GM12891 (cell line): ENCODE data around the gene RNASEH2A.

Experiments
- DNase-seq: peaks from one replicate; pipeline ENCODE4 v3.0.0; 2011; ENCODE audit warnings: low spot score; ENCODE audit not compliant: insufficient read length
- FAIRE-seq: peaks from 2 replicates; lab custom pipeline; 2011; peaks lifted over from hg19 to GRCh38; lab: Jason Lieb, UNC
- PAX5 ChIP-seq: IDR thresholded peaks from 2 replicates; pipeline ENCODE4 v1.6.1; 2011; ENCODE audit warnings: low read length, moderate library complexity, mild to moderate bottlenecking; ENCODE audit not compliant: insufficient read depth, severe bottlenecking
- POLR2A ChIP-seq: IDR thresholded peaks from 2 replicates; pipeline ENCODE4 v1.6.1; 2011; ENCODE audit warnings: low read depth, low read length, control low read depth
- POLR2AphosphoS5 ChIP-seq: IDR thresholded peaks from 2 replicates; pipeline ENCODE4 v1.6.1; 2011; ENCODE audit warnings: low read depth, low read length, control low read depth
- POU2F2 ChIP-seq: IDR thresholded peaks from 2 replicates; pipeline ENCODE4 v1.6.1; 2011; ENCODE audit warnings: low read depth, mild to moderate bottlenecking, control low read depth, low read length, moderate library complexity
- SPI1 ChIP-seq: IDR thresholded peaks from 2 replicates; pipeline ENCODE4 v1.6.1; 2011; ENCODE audit warnings: low read depth, low read length, control low read depth
- TAF1 ChIP-seq: IDR thresholded peaks from 2 replicates; pipeline ENCODE4 v1.6.1; 2011; ENCODE audit warnings: low read depth, low read length, control low read depth

Gene RNASEH2A

DNA sequence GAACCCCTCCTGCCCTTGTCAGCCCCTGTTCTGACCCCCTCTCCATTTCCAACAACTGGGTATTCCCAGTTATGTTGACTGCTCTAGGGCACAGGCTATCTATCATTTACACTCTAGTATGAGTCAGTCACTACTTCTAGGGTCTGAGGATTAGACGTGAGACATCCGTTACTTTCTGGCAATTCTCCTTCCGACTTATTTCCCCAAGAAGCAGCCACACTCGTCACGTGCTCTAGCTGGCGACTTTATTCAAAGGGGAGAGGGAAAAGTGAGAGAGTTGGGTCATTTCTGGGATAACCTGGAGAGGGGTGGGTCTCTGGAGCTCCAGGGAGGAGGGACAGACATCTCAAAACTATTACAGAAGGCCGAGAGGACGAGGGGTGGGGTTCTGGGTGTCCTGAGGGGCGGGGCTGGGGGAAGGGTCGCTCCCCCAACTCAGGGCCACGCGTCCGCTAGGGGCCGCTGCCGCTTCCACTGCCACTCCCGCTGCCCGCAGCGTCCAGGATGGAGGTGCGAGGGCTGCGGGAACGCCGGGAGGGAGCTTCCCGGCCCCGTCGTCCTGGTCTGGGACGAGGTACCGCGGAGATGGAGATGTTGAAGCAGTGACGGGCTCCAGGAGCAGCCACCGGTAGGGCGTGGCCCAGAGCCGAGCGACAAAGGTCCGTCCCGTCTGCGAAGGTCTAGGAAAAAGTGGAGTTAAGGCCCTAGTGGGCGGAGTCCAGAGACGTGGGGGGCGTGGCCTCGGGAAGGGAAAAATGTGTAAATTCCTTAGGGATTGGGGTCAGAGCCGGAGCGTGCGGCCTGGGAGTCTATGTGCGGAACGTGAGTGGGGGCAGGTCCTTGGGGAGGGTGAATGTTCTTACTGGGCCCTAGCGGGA lies 19.1 kb downstream of the RNASEH2A start:
- no peak for FAIRE-seq
- DNase-seq, result no peak
- TF ChIP-seq SPI1, result no peak
- TF ChIP-seq POLR2A, result no peak
- no peak for TF ChIP-seq TAF1
- TF ChIP-seq PAX5, result no peak
- TF ChIP-seq POLR2AphosphoS5, result no peak
- no peak for TF ChIP-seq POU2F2

DNA sequence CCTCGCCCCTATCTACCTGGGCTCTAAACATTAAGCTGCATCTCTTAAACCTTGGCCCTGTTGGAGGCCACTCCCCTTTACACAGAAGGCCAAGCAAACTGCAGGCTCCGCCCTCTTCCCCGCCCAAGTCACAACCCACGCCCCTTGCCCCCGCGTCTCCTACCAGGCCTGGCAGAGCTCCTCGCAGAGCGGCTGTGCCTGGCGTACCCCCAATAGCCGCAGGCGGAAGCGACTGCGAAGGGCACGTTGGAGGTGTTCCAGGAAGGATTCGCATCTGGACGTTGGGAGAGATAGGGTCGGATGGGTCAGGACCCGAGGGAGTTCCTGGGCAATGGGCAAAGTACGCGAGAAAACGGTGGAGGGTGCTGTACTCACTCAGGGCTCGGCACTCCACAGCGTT lies 22.1 kb downstream of the RNASEH2A start:
- FAIRE-seq (no peak), DNase-seq (no peak)
- TF ChIP-seq POLR2A (no peak), PAX5 (no peak), POU2F2 (no peak), SPI1 (no peak), POLR2AphosphoS5 (no peak), TAF1 (no peak)

DNA sequence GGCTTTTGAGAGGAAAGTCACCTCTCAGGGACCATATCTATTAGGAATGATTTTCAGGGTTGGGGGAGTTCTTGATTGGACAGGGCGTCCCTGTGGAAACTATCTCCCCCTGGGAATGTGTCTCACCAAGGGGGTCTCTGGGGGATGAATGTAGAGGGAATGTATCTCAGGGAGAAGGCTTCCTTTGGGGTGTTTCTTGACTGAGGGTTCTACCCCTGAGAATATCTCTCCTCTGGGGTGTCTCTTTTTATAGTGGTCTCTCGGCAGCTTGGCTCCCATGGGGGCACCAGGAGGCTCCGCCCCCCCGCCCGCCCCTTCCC lies 27.0 kb downstream of the RNASEH2A start:
- DNase-seq (no peak), FAIRE-seq (no peak)
- TF ChIP-seq POLR2AphosphoS5, result no peak
- no peak for TF ChIP-seq POLR2A
- no peak for TF ChIP-seq SPI1
- no peak for TF ChIP-seq PAX5
- TF ChIP-seq POU2F2, result no peak
- TF ChIP-seq TAF1, result no peak

DNA sequence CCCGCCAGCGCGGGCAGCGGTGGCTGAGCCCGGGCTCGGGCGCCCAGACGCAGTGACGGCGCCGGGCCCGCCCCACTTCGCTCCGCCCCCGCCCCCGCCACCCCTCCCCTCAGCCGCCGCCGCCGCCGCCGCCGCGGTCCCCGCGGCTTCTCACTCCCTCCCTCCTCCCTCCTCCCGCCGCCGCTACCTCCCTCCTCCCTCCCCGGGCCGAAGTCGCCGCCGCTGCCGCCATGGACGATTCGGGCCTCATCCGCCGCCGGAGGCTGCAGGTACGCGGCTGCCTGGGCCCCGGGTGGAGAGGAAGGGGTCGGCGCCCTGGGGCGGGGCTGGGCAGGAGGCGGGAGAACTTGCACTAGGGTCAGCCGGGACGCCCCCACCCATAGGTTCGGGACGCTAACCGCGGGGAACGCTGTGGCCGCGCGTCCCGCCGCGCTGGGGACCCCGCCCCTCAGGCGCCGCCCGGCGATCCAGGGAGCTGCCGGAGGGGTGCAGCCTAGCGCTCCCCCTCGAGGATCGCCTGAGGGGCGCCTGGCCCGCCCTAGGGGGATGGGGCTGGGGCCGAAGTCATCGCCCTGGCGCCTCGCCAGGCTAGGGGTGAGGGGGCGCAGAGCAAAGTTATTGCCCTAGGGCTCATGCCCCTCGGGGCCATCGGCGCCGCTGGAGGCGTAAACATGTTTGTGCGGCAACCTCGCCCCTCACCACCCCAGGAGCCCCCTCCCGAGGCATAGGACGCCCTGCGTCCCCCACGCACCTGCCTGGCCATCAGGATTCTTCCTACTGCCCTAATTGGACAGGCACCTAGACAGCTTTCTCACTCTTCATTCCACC lies 27.6 kb downstream of the RNASEH2A start:
- DNase-seq, result no peak
- no peak for FAIRE-seq
- TF ChIP-seq POU2F2, result no peak

DNA sequence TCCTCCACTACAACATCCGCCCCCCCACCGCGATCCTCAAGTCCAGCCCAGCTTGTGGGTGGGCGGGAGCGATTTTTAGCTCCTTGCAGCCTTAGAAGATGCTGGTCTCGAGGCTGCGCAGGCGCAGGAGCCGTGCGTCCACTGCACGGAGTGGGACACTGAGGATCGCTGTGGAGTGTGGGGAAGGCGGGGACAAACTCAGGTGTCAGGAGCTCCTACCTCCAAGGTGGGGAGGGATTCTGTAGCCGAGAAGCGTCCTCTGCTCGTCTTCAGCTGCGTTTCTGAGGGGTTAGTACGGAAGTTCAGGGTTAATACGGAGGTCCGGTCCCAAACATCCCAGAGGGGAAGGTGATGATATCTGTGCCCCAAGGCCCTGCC lies 28.2 kb downstream of the RNASEH2A start, which contains the start of gene RTBDN:
Gene RTBDN, minus strand, starts transcription at position 14 of the 378 bp plus-strand sequence. CDS start 4,600 bp downstream, outside the sequence.
- TF ChIP-seq TAF1, result no peak
- no peak for TF ChIP-seq POU2F2
- no peak for TF ChIP-seq SPI1
- no peak for TF ChIP-seq POLR2A
- TF ChIP-seq POLR2AphosphoS5, result no peak
- FAIRE-seq (no peak), DNase-seq (no peak)

DNA sequence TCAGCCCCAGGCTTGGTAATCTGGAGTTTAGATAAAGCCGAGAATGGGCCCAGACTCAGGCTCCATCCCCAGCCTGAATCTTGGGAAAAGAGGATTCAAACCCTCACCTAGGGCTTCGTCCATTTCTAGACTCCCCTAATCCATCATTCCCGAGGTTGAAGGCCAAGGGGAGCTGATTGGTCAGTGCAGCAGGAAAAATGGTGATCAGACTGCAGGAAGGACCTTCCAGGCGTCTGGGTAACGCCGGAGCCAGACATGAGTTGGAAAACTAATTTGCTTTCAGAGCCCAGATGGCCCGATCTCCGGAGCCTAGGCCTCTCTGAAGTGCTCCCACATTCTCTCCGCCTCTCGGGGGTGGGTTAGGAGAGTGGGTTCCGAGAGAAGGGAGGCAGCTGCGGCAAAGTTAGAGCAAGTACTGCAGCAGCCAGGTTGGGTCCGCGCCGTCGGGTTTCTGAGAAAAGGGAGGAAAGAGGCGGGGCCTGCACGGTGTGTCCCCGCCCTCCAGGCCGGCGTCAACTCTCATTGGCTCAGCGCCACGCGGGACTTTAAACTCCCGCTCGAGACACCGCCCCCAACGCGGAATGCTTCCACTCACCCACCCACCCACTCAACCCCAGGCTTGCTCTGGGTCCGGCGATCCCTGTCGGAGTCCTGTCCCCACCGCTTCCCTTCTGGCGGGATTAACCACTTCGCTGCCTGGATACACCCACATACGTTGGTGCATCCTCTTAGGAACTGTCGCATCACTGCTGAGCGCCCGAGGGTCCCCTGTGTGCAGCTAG lies 28.8 kb downstream of the RNASEH2A start:
- no peak for FAIRE-seq
- TF ChIP-seq POLR2A, result no peak
- no peak for TF ChIP-seq POU2F2
- no peak for TF ChIP-seq PAX5
- TF ChIP-seq TAF1, result no peak
- no peak for TF ChIP-seq SPI1
- no peak for TF ChIP-seq POLR2AphosphoS5
- DNase-seq, result no peak

DNA sequence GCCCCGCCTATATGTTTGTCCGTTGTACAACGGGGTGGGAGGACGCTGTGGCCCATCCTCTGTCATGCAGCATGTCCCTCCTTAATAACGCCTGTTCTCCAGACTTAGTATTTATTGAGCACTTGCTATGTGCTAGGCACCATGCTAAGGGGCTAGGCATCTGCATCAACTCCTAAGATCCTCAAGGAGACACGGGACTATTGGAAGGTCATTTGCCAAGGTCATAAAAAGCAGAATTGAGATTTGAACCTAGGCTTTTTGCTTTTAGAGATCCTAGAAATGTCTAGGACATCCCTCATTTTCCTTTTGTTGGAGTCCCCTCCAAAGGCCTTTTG lies 30.1 kb downstream of the RNASEH2A start:
- FAIRE-seq (no peak), DNase-seq (no peak)
- no peak for TF ChIP-seq TAF1
- TF ChIP-seq POLR2A, result no peak
- no peak for TF ChIP-seq POLR2AphosphoS5
- TF ChIP-seq POU2F2, result no peak
- TF ChIP-seq SPI1, result no peak
- no peak for TF ChIP-seq PAX5

DNA sequence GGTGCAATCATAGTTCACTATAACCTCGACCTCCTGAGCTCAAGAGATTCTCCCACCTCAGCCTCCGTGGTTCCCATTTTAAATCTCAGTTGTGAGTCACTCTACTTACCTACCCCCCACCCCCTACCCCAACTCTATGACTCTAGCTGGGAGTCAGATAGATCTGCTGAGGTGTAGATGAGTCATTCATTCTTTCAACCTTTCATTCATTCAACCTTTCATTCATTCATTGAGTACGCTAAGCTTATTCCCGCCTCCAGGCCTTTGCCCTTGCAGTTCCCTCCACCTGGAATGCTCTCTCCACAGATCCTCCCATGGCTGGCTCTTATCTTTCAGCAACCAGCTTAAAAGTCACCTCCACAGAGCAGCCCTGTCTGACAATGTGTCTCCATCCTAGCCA lies 30.8 kb downstream of the RNASEH2A start:
- FAIRE-seq (no peak), DNase-seq (no peak)
- TF ChIP-seq POU2F2, result no peak
- TF ChIP-seq SPI1, result no peak
- no peak for TF ChIP-seq POLR2AphosphoS5
